Nephron (organoid): ENCODE measurements around the gene CARHSP1.
A peak's percentile ranks its signal among the peaks of the same experiment; 100 is the strongest.

Source experiments
- H3K27ac Mint-ChIP-seq, 3 experiments: 2 replicates each; pipeline ENCODE4 v1.8.0; 2020; ENCODE audit warnings: mixed read lengths in 3 of 3, mild to moderate bottlenecking in 2 of 3, moderate library complexity in 1 of 3
- H3K27me3 Mint-ChIP-seq: 2 replicates; pipeline ENCODE4 v1.8.0; 2021; ENCODE audit warnings: low read depth, mild to moderate bottlenecking, moderate library complexity, mixed read lengths
- H3K36me3 Mint-ChIP-seq: 2 replicates; pipeline ENCODE4 v1.8.0; 2020; ENCODE audit warnings: low read depth, mixed read lengths
- H3K4me1 Mint-ChIP-seq: 2 replicates; pipeline ENCODE4 v1.8.0; 2020; ENCODE audit warnings: mixed read lengths
- H3K4me3 Mint-ChIP-seq, 3 experiments: 2 replicates each; pipeline ENCODE4 v1.8.0; 2020; ENCODE audit warnings: mild to moderate bottlenecking in 3 of 3, mixed read lengths in 3 of 3, moderate library complexity in 2 of 3
- H3K9me3 Mint-ChIP-seq: 2 replicates; pipeline ENCODE4 v1.8.0; 2020; ENCODE audit warnings: mixed read lengths
- CTCF ChIP-seq, 3 experiments: fragments of 200-600 bp; sonication (generic); IDR thresholded peaks; one replicate each; pipeline ENCODE4 v1.5.0; 2021; ENCODE audit warnings: antibody characterized with exemption in 3 of 3; ENCODE audit not compliant: unreplicated experiment in 3 of 3

CARHSP1 gene

GRCh38 chr16:8831450-8831849, 37.4 kb downstream of the CARHSP1 start:
- H3K27me3 Mint-ChIP-seq, result no peaks in the 10 kb centered on the region
- peaks cover 19% of the 10 kb centered on the region for H3K36me3 Mint-ChIP-seq
- no peaks in the 10 kb centered on the region for H3K9me3 Mint-ChIP-seq
- H3K4me3 Mint-ChIP-seq, result no peak overlapping the region
- no peak overlapping the region for H3K27ac Mint-ChIP-seq
- peaks cover 5% of the 10 kb centered on the region for H3K4me1 Mint-ChIP-seq
- TF ChIP-seq CTCF (IDR thresholded peaks at IDR 0.05; ENCODE audit: unreplicated experiment in 3 of 3), result no peak

- no peak overlapping the region for H3K4me3 Mint-ChIP-seq
- no peak for TF ChIP-seq CTCF (IDR thresholded peaks at IDR 0.05; ENCODE audit: unreplicated experiment in 3 of 3)
- H3K36me3 Mint-ChIP-seq, result peaks cover 33% of the 10 kb centered on the region
- H3K9me3 Mint-ChIP-seq, result no peaks in the 10 kb centered on the region
- H3K27ac Mint-ChIP-seq, result no peak overlapping the region
- no peaks in the 10 kb centered on the region for H3K27me3 Mint-ChIP-seq
- peaks cover 5% of the 10 kb centered on the region for H3K4me1 Mint-ChIP-seq
Observed at GRCh38 chr16:8828541-8829165, 40.2 kb downstream of the CARHSP1 start.

GRCh38 chr16:8826278-8826879, 42.4 kb downstream of the CARHSP1 start:
- Mint-ChIP-seq H3K4me3 (no peak overlapping the region), H3K27ac (no peak overlapping the region), H3K4me1 (no peaks in the 10 kb centered on the region), H3K27me3 (no peaks in the 10 kb centered on the region), H3K36me3 (peaks cover 45% of the 10 kb centered on the region), H3K9me3 (no peaks in the 10 kb centered on the region)
- TF ChIP-seq CTCF (IDR thresholded peaks at IDR 0.05; ENCODE audit: unreplicated experiment in 3 of 3), result no peak

GRCh38 chr16:8822403-8822802, 46.4 kb downstream of the CARHSP1 start:
- Mint-ChIP-seq H3K4me1 (no peaks in the 10 kb centered on the region), H3K36me3 (peaks cover 63% of the 10 kb centered on the region), H3K4me3 (no peak overlapping the region), H3K27ac (peak overlapping the region in 1 of 3 experiments; percentile 50), H3K9me3 (no peaks in the 10 kb centered on the region), H3K27me3 (no peaks in the 10 kb centered on the region)
- TF ChIP-seq CTCF (IDR thresholded peaks at IDR 0.05; ENCODE audit: unreplicated experiment in 3 of 3), result no peak

- no peak overlapping the region for H3K27ac Mint-ChIP-seq
- no peaks in the 10 kb centered on the region for H3K9me3 Mint-ChIP-seq
- H3K4me3 Mint-ChIP-seq, result no peak overlapping the region
- no peaks in the 10 kb centered on the region for H3K4me1 Mint-ChIP-seq
- H3K27me3 Mint-ChIP-seq, result no peaks in the 10 kb centered on the region
- no peak for TF ChIP-seq CTCF (IDR thresholded peaks at IDR 0.05; ENCODE audit: unreplicated experiment in 3 of 3)
- H3K36me3 Mint-ChIP-seq, result peaks cover 74% of the 10 kb centered on the region
Observed at GRCh38 chr16:8819411-8820034, 49.3 kb downstream of the CARHSP1 start.
